Measurements from ENCODE around the gene CCDC80. TPM values are rescaled to one million over a fixed set of nuclear protein-coding genes. Genes with fewer than 3 reads are reported as not detected.

Gene CCDC80
- total RNA-seq, 1 donor from 2014 or later = 25.6 TPM

DNA sequence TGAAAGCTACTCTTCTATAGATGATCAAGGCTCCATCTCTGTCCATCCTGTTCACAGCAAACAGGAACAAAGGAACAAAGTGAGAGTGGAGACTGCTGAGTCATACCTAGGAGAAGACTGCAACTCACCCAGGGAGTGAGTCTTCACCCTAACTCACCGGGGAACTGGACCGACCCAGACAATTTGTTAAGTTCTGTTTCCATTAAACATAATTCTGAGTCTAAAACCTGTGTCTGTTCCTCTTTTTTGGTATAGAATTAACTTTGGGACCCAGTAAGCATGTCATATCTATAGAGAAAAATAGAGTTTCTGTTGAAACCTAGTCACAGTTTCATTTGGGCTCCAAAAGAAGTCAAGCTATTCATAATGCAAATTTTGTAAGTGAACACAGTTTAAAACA, 21.6 kb downstream of the CCDC80 start:
- Histone ChIP-seq H3K9ac (ENCODE audit: low read depth in 1 of 3, low read length in 3 of 3) (no peak overlapping the region), H3K4me1 (ENCODE audit: control insufficient read depth in 3 of 3, insufficient read depth in 3 of 3, low read length in 3 of 3) (no peaks in the 10 kb centered on the region), H3K27me3 (ENCODE audit: control insufficient read depth in 3 of 3, insufficient read depth in 3 of 3, low read length in 3 of 3) (no peaks in the 10 kb centered on the region), H3K27ac (ENCODE audit: low read depth, low read length) (no peak overlapping the region), H3K9me3 (ENCODE audit: control insufficient read depth in 3 of 3, low read length in 3 of 3) (no peaks in the 10 kb centered on the region), H3K36me3 (ENCODE audit: control insufficient read depth in 3 of 3, insufficient read depth in 3 of 3, low read length in 3 of 3) (peaks cover 0 to 7% (median 5%) of the 10 kb centered on the region in 3 donors), H3K4me3 (ENCODE audit: low read length in 3 of 3) (no peak overlapping the region)

DNA sequence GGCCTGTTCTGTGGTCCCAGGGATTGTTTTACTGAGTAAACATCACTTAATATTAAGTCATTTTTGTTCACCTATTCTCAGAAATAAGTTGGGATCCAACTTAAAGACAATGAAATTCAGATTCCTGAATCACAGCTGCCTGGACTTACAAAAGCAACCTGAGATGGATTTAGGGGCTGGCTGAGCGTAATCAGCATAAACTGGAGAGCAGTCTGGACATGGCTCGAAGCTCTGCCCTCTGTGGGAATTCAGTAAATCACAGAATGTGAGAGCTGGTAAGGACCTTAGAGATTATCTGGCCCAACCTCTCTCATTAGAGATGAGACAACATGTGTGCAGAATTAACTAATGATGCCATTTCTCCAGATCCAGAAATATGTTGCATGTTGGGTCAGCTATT, 23.7 kb downstream of the CCDC80 start:
- H3K27me3 ChIP-seq (ENCODE audit: control insufficient read depth in 3 of 3, insufficient read depth in 3 of 3, low read length in 3 of 3) = no peaks in the 10 kb centered on the region
- H3K9ac ChIP-seq (ENCODE audit: low read depth in 1 of 3, low read length in 3 of 3) = no peak overlapping the region
- peaks cover 0 to 7% (median 5%) of the 10 kb centered on the region in 3 donors for H3K36me3 ChIP-seq (ENCODE audit: control insufficient read depth in 3 of 3, insufficient read depth in 3 of 3, low read length in 3 of 3)
- H3K4me1 ChIP-seq (ENCODE audit: control insufficient read depth in 3 of 3, insufficient read depth in 3 of 3, low read length in 3 of 3) = peaks cover 3% of the 10 kb centered on the region in 3 donors
- no peak overlapping the region for H3K27ac ChIP-seq (ENCODE audit: low read depth, low read length)
- H3K4me3 ChIP-seq (ENCODE audit: low read length in 3 of 3) = no peak overlapping the region
- no peaks in the 10 kb centered on the region for H3K9me3 ChIP-seq (ENCODE audit: control insufficient read depth in 3 of 3, low read length in 3 of 3)

DNA sequence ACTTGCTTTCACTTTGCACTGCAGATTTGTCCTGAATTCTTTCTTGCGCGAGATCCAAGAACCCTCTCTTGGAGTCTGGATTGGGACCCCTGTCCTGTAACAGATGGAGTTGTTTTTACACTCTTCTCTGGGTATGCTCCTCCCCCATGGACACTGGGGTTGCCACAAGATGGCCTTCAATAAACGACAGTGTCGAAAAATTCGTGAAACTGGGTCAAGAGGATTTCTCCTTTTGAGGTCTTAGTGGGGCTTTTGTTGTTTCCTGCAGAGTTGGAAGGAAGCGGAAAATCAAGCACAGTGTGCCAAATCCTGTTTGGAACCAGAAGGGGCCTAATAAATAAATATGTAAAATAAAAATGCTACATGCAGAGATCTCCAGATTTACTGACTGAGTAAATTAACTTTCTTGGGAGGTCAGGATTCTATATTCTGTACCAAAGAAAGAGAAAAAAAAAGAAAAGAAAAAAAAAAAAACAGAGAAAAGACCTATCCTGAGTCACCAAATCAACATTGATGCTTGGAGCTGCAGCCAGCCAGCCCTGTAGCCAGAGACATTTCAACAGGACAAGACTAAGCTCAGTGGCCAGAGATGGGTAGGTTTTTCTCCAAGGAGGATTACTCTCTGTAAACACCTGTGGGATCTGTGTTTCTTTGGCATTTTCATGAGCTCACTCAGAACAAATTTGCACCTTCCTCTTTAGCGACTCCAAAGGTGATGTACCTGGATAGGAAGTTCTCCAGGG, 24.8 kb downstream of the CCDC80 start:
- Histone ChIP-seq H3K36me3 (ENCODE audit: control insufficient read depth in 3 of 3, insufficient read depth in 3 of 3, low read length in 3 of 3) (peaks cover 0 to 7% (median 7%) of the 10 kb centered on the region in 3 donors), H3K4me1 (ENCODE audit: control insufficient read depth in 3 of 3, insufficient read depth in 3 of 3, low read length in 3 of 3) (peaks cover 8 to 12% (median 11%) of the 10 kb centered on the region in 3 donors), H3K9ac (ENCODE audit: low read depth in 1 of 3, low read length in 3 of 3) (no peak overlapping the region), H3K4me3 (ENCODE audit: low read length in 3 of 3) (no peak overlapping the region), H3K27me3 (ENCODE audit: control insufficient read depth in 3 of 3, insufficient read depth in 3 of 3, low read length in 3 of 3) (no peaks in the 10 kb centered on the region), H3K27ac (ENCODE audit: low read depth, low read length) (no peak overlapping the region), H3K9me3 (ENCODE audit: control insufficient read depth in 3 of 3, low read length in 3 of 3) (no peaks in the 10 kb centered on the region)

DNA sequence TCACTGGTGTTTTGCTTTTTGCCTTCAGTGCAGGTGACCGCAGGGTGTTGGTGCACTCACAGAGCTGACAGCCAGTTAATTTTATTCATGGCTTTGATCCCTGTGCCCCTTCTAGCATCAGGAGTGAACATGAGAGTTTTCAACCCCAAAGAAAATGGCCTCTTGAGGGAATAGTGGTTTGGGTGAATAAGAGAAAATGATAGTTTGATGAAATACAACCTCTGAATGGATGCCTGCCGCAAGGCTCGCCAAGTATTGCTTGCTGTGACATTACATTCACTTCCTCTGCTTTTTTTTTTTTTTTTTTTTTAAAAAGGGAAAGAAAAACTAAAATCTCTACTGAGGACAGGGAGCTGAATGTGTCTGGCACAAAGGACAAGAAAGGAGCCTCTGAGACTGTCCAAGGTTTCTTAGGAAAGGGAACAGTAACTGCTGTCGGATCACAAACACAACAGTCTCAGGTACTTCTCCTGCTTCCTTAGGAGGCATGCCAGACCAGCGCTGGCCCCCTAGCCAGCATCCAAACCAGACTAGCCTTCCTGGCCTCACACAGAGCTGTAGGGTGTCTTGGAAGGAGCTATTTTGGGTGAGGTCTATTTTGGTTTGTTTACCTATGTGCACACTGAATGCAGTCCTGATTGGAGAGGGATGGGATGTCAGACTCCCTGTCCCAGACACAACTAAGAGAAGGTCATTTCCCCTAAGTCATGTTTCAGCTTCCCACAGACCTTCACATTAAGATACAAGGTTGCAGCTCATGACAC, 29.0 kb downstream of the CCDC80 start:
- H3K9ac ChIP-seq (ENCODE audit: low read depth in 1 of 3, low read length in 3 of 3) = peak overlapping the region in 1 of 3 donors; percentile 47
- H3K4me3 ChIP-seq (ENCODE audit: low read length in 3 of 3) = peak overlapping the region in 1 of 3 donors; percentile 27
- H3K27ac ChIP-seq (ENCODE audit: low read depth, low read length) = peak overlapping the region; percentile 57
- peaks cover 8 to 12% (median 11%) of the 10 kb centered on the region in 3 donors for H3K4me1 ChIP-seq (ENCODE audit: control insufficient read depth in 3 of 3, insufficient read depth in 3 of 3, low read length in 3 of 3)
- H3K27me3 ChIP-seq (ENCODE audit: control insufficient read depth in 3 of 3, insufficient read depth in 3 of 3, low read length in 3 of 3) = no peaks in the 10 kb centered on the region
- H3K36me3 ChIP-seq (ENCODE audit: control insufficient read depth in 3 of 3, insufficient read depth in 3 of 3, low read length in 3 of 3) = peaks cover 0 to 9% (median 1%) of the 10 kb centered on the region in 3 donors
- no peaks in the 10 kb centered on the region for H3K9me3 ChIP-seq (ENCODE audit: control insufficient read depth in 3 of 3, low read length in 3 of 3)

DNA sequence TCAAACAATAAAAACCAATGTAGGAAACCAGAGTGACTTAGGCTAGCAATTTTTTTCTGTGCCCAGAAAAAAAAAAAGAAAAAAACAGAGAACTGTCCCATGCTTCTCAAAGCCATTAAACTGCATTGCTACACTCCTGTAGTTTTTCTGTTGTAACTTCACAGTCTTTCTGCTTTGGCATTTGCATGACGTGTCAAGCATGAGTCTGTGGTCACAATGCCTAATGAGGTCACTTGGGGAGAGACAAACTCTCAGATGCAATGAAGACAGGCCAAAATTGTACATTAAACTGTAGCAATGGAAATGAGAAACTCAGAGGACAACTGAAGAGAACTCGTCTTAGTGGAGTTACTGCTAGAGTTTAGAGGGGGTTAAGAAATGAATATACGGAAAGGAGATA, 30.8 kb downstream of the CCDC80 start:
- Histone ChIP-seq H3K9me3 (ENCODE audit: control insufficient read depth in 3 of 3, low read length in 3 of 3) (no peaks in the 10 kb centered on the region), H3K27me3 (ENCODE audit: control insufficient read depth in 3 of 3, insufficient read depth in 3 of 3, low read length in 3 of 3) (no peaks in the 10 kb centered on the region), H3K4me1 (ENCODE audit: control insufficient read depth in 3 of 3, insufficient read depth in 3 of 3, low read length in 3 of 3) (peaks cover 8 to 12% (median 11%) of the 10 kb centered on the region in 3 donors), H3K36me3 (ENCODE audit: control insufficient read depth in 3 of 3, insufficient read depth in 3 of 3, low read length in 3 of 3) (peaks cover 0 to 11% (median 0%) of the 10 kb centered on the region in 3 donors), H3K9ac (ENCODE audit: low read depth in 1 of 3, low read length in 3 of 3) (no peak overlapping the region), H3K27ac (ENCODE audit: low read depth, low read length) (no peak overlapping the region), H3K4me3 (ENCODE audit: low read length in 3 of 3) (no peak overlapping the region)

DNA sequence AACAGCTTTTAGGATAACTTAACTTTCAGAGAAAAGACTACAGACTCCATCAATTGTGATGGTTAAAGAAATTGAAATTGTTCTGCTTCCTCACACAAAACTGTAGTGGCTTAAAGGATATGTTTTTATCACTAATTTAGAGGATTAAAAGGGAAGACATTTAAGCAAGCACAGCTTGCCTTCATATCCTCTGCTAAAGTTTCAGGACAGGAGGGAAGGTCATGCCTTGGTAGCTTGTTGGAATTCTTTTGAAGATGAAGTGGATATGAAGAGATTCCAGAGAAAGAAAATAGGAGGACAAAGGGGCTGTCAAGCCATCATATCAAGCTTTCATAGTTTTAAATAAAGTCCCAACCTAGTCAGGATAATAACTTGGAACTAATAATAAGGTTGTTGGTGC, 33.1 kb downstream of the CCDC80 start:
- Histone ChIP-seq H3K9me3 (ENCODE audit: control insufficient read depth in 3 of 3, low read length in 3 of 3) (no peaks in the 10 kb centered on the region), H3K27me3 (ENCODE audit: control insufficient read depth in 3 of 3, insufficient read depth in 3 of 3, low read length in 3 of 3) (no peaks in the 10 kb centered on the region), H3K4me3 (ENCODE audit: low read length in 3 of 3) (no peak overlapping the region), H3K9ac (ENCODE audit: low read depth in 1 of 3, low read length in 3 of 3) (no peak overlapping the region), H3K27ac (ENCODE audit: low read depth, low read length) (no peak overlapping the region), H3K4me1 (ENCODE audit: control insufficient read depth in 3 of 3, insufficient read depth in 3 of 3, low read length in 3 of 3) (peaks cover 8 to 12% (median 11%) of the 10 kb centered on the region in 3 donors), H3K36me3 (ENCODE audit: control insufficient read depth in 3 of 3, insufficient read depth in 3 of 3, low read length in 3 of 3) (peaks cover 0 to 11% (median 0%) of the 10 kb centered on the region in 3 donors)

DNA sequence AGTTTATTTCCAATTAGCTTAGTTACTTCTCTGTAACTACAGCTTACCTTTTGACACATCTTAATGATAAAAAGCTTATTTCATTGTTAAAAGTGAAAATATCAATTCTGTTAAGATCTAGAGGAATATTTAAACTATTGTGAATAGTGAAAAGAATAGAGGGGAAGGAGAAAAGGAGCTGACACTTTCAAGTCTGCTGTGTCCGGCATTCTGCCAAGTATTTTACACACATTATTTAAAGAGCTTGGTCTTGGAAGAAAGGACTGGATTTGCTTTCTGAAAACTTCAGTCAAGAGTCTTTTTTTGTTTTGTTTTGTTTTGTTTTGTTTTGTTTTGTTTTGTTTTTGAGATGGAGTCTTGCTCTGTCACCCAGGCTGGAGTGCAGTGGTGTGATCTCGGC, 34.8 kb downstream of the CCDC80 start:
- peaks cover 0 to 8% (median 0%) of the 10 kb centered on the region in 3 donors for H3K36me3 ChIP-seq (ENCODE audit: control insufficient read depth in 3 of 3, insufficient read depth in 3 of 3, low read length in 3 of 3)
- no peaks in the 10 kb centered on the region for H3K27me3 ChIP-seq (ENCODE audit: control insufficient read depth in 3 of 3, insufficient read depth in 3 of 3, low read length in 3 of 3)
- no peaks in the 10 kb centered on the region for H3K4me1 ChIP-seq (ENCODE audit: control insufficient read depth in 3 of 3, insufficient read depth in 3 of 3, low read length in 3 of 3)
- H3K9me3 ChIP-seq (ENCODE audit: control insufficient read depth in 3 of 3, low read length in 3 of 3) = no peaks in the 10 kb centered on the region
- no peak overlapping the region for H3K27ac ChIP-seq (ENCODE audit: low read depth, low read length)
- H3K4me3 ChIP-seq (ENCODE audit: low read length in 3 of 3) = no peak overlapping the region
- H3K9ac ChIP-seq (ENCODE audit: low read depth in 1 of 3, low read length in 3 of 3) = no peak overlapping the region

DNA sequence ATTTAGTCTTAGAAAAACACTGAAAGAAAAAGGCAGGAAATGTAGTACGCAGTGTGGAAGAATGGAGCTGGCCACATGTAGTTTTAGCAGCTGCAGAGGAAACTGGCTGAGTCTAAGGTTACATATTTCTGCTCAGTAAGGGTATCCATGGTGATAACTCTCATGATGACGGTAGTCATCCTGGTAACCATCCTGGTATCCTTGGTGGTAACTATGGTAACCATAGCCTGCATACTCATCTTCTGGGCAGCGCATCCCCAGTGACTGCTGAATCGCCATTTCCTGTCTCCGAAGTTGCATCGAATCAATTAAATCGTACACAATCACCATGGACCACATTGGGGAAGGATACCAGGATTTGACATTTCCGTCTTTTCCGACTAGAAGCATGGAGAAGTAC, 35.7 kb downstream of the CCDC80 start:
- Histone ChIP-seq H3K27ac (ENCODE audit: low read depth, low read length) (no peak overlapping the region), H3K9ac (ENCODE audit: low read depth in 1 of 3, low read length in 3 of 3) (no peak overlapping the region), H3K36me3 (ENCODE audit: control insufficient read depth in 3 of 3, insufficient read depth in 3 of 3, low read length in 3 of 3) (peaks cover 0 to 8% (median 0%) of the 10 kb centered on the region in 3 donors)

DNA sequence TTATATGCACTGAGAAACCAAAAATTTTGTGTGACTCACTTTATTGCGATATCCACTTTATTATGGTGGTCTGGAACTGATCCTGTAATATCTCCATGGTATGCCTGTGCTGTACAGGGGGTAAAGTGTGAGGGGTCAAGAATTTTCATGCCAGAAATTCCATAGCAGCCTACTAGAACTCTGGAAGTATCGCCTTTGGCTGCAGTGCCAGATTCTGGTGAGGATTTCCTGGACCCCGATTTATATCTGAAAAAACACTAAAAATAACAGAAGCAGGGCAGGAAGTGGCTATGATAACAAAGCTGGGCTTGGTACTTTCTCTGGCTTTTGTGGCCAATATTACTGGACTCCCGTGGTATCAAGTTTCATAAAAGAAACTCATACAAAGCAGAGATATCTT, 36.4 kb downstream of the CCDC80 start:
- Histone ChIP-seq H3K4me1 (ENCODE audit: control insufficient read depth in 3 of 3, insufficient read depth in 3 of 3, low read length in 3 of 3) (no peaks in the 10 kb centered on the region), H3K27ac (ENCODE audit: low read depth, low read length) (no peak overlapping the region), H3K9ac (ENCODE audit: low read depth in 1 of 3, low read length in 3 of 3) (no peak overlapping the region), H3K36me3 (ENCODE audit: control insufficient read depth in 3 of 3, insufficient read depth in 3 of 3, low read length in 3 of 3) (peaks cover 0 to 3% (median 0%) of the 10 kb centered on the region in 3 donors), H3K9me3 (ENCODE audit: control insufficient read depth in 3 of 3, low read length in 3 of 3) (no peaks in the 10 kb centered on the region), H3K4me3 (ENCODE audit: low read length in 3 of 3) (no peak overlapping the region), H3K27me3 (ENCODE audit: control insufficient read depth in 3 of 3, insufficient read depth in 3 of 3, low read length in 3 of 3) (no peaks in the 10 kb centered on the region)

More for the DNA sequence above, 35.7 kb downstream of the CCDC80 start:
- H3K9me3 ChIP-seq (ENCODE audit: control insufficient read depth in 3 of 3, low read length in 3 of 3) = no peaks in the 10 kb centered on the region
- no peaks in the 10 kb centered on the region for H3K27me3 ChIP-seq (ENCODE audit: control insufficient read depth in 3 of 3, insufficient read depth in 3 of 3, low read length in 3 of 3)
- no peak overlapping the region for H3K4me3 ChIP-seq (ENCODE audit: low read length in 3 of 3)
- no peaks in the 10 kb centered on the region for H3K4me1 ChIP-seq (ENCODE audit: control insufficient read depth in 3 of 3, insufficient read depth in 3 of 3, low read length in 3 of 3)
